Measurements from ENCODE around the gene ERC1.
"Not testable (repeated sequence)": the region's sequence is repeated elsewhere in the genome, so short reads cannot be mapped to it uniquely, and the experiment has no call there.

Gene ERC1

GRCh38 chr12:1350934-1351240 is 359.9 kb downstream of the ERC1 start:
- no peak for DNase-seq (ENCODE audit: low read depth, low spot score)

GRCh38 chr12:1351926-1352325 is 360.9 kb downstream of the ERC1 start:
- DNase-seq (ENCODE audit: low read depth, low spot score) = no peak

- DNase-seq (ENCODE audit: low read depth, low spot score) = no peak
These were observed 362.4 kb downstream of the ERC1 start for GRCh38 chr12:1353451-1353850.

GRCh38 chr12:1355396-1355795 is 364.4 kb downstream of the ERC1 start:
- no peak for DNase-seq (ENCODE audit: low read depth, low spot score)

- not testable (repeated sequence) for DNase-seq (ENCODE audit: low read depth, low spot score)
These were observed 364.8 kb downstream of the ERC1 start for GRCh38 chr12:1355871-1356270.

GRCh38 chr12:1356285-1356684 is 365.3 kb downstream of the ERC1 start:
- no peak for DNase-seq (ENCODE audit: low read depth, low spot score)

GRCh38 chr12:1357171-1357570 is 366.1 kb downstream of the ERC1 start:
- DNase-seq (ENCODE audit: low read depth, low spot score) = no peak

GRCh38 chr12:1357711-1358110 is 366.7 kb downstream of the ERC1 start:
- DNase-seq (ENCODE audit: low read depth, low spot score) = no peak

- no peak for DNase-seq (ENCODE audit: low read depth, low spot score)
These were observed 369.6 kb downstream of the ERC1 start for GRCh38 chr12:1360441-1361210.

- no peak for DNase-seq (ENCODE audit: low read depth, low spot score)
These were observed 371.2 kb downstream of the ERC1 start for GRCh38 chr12:1362143-1362662.

GRCh38 chr12:1365703-1366102 is 374.7 kb downstream of the ERC1 start:
- DNase-seq (ENCODE audit: low read depth, low spot score) = no peak

- no peak for DNase-seq (ENCODE audit: low read depth, low spot score)
These were observed 376.6 kb downstream of the ERC1 start for GRCh38 chr12:1367331-1368291.

- no peak for DNase-seq (ENCODE audit: low read depth, low spot score)
These were observed 378.4 kb downstream of the ERC1 start for GRCh38 chr12:1369460-1369859.

GRCh38 chr12:1369938-1370500 is 379.0 kb downstream of the ERC1 start:
- DNase-seq (ENCODE audit: low read depth, low spot score) = no peak

GRCh38 chr12:1373901-1374735 is 383.1 kb downstream of the ERC1 start:
- DNase-seq (ENCODE audit: low read depth, low spot score) = no peak

- DNase-seq (ENCODE audit: low read depth, low spot score) = no peak
These were observed 384.3 kb downstream of the ERC1 start for GRCh38 chr12:1375323-1375722.

GRCh38 chr12:1377117-1377516 is 386.1 kb downstream of the ERC1 start:
- no peak for DNase-seq (ENCODE audit: low read depth, low spot score)

- no peak for DNase-seq (ENCODE audit: low read depth, low spot score)
These were observed 386.7 kb downstream of the ERC1 start for GRCh38 chr12:1377681-1378080.

GRCh38 chr12:1380171-1380851 is 389.3 kb downstream of the ERC1 start:
- no peak for DNase-seq (ENCODE audit: low read depth, low spot score)

GRCh38 chr12:1382151-1382550 is 391.1 kb downstream of the ERC1 start:
- no peak for DNase-seq (ENCODE audit: low read depth, low spot score)

- DNase-seq (ENCODE audit: low read depth, low spot score) = no peak
These were observed 391.8 kb downstream of the ERC1 start for GRCh38 chr12:1382826-1383225.
